ENCODE data around the gene FCGR3A. TPM values are rescaled to one million over a fixed set of nuclear protein-coding genes. Genes with fewer than 3 reads are reported as not detected.

FCGR3A gene
- total RNA-seq, 2 donors from 2014 or later = 3.2 to 10.1 TPM

GRCh38 chr1:161501234-161501633, 48.4 kb downstream of the FCGR3A start:
- Histone ChIP-seq H3K9me3 (no peaks in the 10 kb centered on the region), H3K4me3 (no peak overlapping the region), H3K9ac (ENCODE audit: low read depth in 2 of 2, low read length in 2 of 2) (no peak overlapping the region), H3K36me3 (no peaks in the 10 kb centered on the region), H3K4me1 (no peaks in the 10 kb centered on the region), H3K27me3 (no peaks in the 10 kb centered on the region), H3K27ac (no peak overlapping the region)
- intact Hi-C loops (cut with DNase I) = no loop called here
- TF ChIP-seq CTCF (IDR thresholded peaks at IDR 0.05) = no peak
- DNase-seq = no peak

GRCh38 chr1:161499099-161500039, 50.2 kb downstream of the FCGR3A start:
- intact Hi-C loops (cut with DNase I) = no loop called here
- Histone ChIP-seq H3K36me3 (no peaks in the 10 kb centered on the region), H3K4me3 (no peak overlapping the region), H3K27ac (no peak overlapping the region), H3K4me1 (no peaks in the 10 kb centered on the region), H3K27me3 (no peaks in the 10 kb centered on the region), H3K9me3 (no peaks in the 10 kb centered on the region), H3K9ac (ENCODE audit: low read depth in 2 of 2, low read length in 2 of 2) (no peak overlapping the region)
- TF ChIP-seq CTCF (IDR thresholded peaks at IDR 0.05) = no peak
- no peak for DNase-seq

GRCh38 chr1:161498646-161499045, 51.0 kb downstream of the FCGR3A start:
- no peak for TF ChIP-seq CTCF (IDR thresholded peaks at IDR 0.05)

GRCh38 chr1:161497961-161498360, 51.7 kb downstream of the FCGR3A start:
- intact Hi-C loops (cut with DNase I) = no loop called here
- H3K4me1 ChIP-seq = no peaks in the 10 kb centered on the region
- H3K27me3 ChIP-seq = no peaks in the 10 kb centered on the region
- no peak overlapping the region for H3K27ac ChIP-seq
- no peaks in the 10 kb centered on the region for H3K9me3 ChIP-seq
- H3K9ac ChIP-seq (ENCODE audit: low read depth in 2 of 2, low read length in 2 of 2) = no peak overlapping the region
- no peak for DNase-seq
- H3K4me3 ChIP-seq = no peak overlapping the region
- no peak for TF ChIP-seq CTCF (IDR thresholded peaks at IDR 0.05)
- H3K36me3 ChIP-seq = no peaks in the 10 kb centered on the region

More at GRCh38 chr1:161498646-161499045, 51.0 kb downstream of the FCGR3A start:
- DNase-seq = no peak
- Histone ChIP-seq H3K27ac (no peak overlapping the region), H3K27me3 (no peaks in the 10 kb centered on the region), H3K4me1 (no peaks in the 10 kb centered on the region), H3K9ac (ENCODE audit: low read depth in 2 of 2, low read length in 2 of 2) (no peak overlapping the region), H3K9me3 (no peaks in the 10 kb centered on the region), H3K4me3 (no peak overlapping the region), H3K36me3 (no peaks in the 10 kb centered on the region)
- intact Hi-C loops (cut with DNase I) = no loop called here

GRCh38 chr1:161495490-161495889, 54.1 kb downstream of the FCGR3A start:
- Histone ChIP-seq H3K27ac (no peak overlapping the region), H3K4me3 (no peak overlapping the region), H3K36me3 (no peaks in the 10 kb centered on the region), H3K9me3 (no peaks in the 10 kb centered on the region), H3K27me3 (no peaks in the 10 kb centered on the region), H3K4me1 (no peaks in the 10 kb centered on the region), H3K9ac (ENCODE audit: low read depth in 2 of 2, low read length in 2 of 2) (no peak overlapping the region)
- intact Hi-C loops (cut with DNase I) = no loop called here
- DNase-seq = no peak
- no peak for TF ChIP-seq CTCF (IDR thresholded peaks at IDR 0.05)
